IPS-18a (cell line): Measurements from ENCODE around the gene SYTL4.

ENCODE experiments used
- H3K27ac ChIP-seq: one replicate; pipeline ENCODE4 v1.5.1; 2013; ENCODE audit warnings: low read length
- H3K27me3 ChIP-seq: one replicate; pipeline ENCODE4 v1.6.1; 2013; ENCODE audit warnings: mild to moderate bottlenecking, low read length; ENCODE audit not compliant: control insufficient read depth, insufficient read depth
- H3K36me3 ChIP-seq: one replicate; pipeline ENCODE4 v1.6.1; 2013; ENCODE audit warnings: low read depth, low read length; ENCODE audit not compliant: control insufficient read depth
- H3K4me1 ChIP-seq: one replicate; pipeline ENCODE4 v1.6.1; 2013; ENCODE audit warnings: low read depth, low read length; ENCODE audit not compliant: control insufficient read depth
- H3K4me3 ChIP-seq: one replicate; pipeline ENCODE4 v1.5.1; 2013; ENCODE audit warnings: low read length
- H3K9ac ChIP-seq: one replicate; pipeline ENCODE4 v1.6.1; 2013; ENCODE audit warnings: mild to moderate bottlenecking, low read length, moderate library complexity
- H3K9me3 ChIP-seq: one replicate; pipeline ENCODE4 v1.6.1; 2013; ENCODE audit warnings: low read depth, low read length; ENCODE audit not compliant: control insufficient read depth

SYTL4 gene

GRCh38 chrX:100662170-100662569 lies 69.8 kb downstream of the SYTL4 start:
- Histone ChIP-seq H3K27ac (no peak overlapping the region), H3K27me3 (no peaks in the 10 kb centered on the region), H3K4me1 (no peaks in the 10 kb centered on the region), H3K36me3 (no peaks in the 10 kb centered on the region), H3K9me3 (no peaks in the 10 kb centered on the region), H3K9ac (no peak overlapping the region), H3K4me3 (no peak overlapping the region)

- no peak overlapping the region for H3K4me3 ChIP-seq
- H3K36me3 ChIP-seq, result no peaks in the 10 kb centered on the region
- H3K4me1 ChIP-seq, result no peaks in the 10 kb centered on the region
- H3K9ac ChIP-seq, result no peak overlapping the region
- H3K27me3 ChIP-seq, result no peaks in the 10 kb centered on the region
- H3K9me3 ChIP-seq, result no peaks in the 10 kb centered on the region
- H3K27ac ChIP-seq, result no peak overlapping the region
Observed at GRCh38 chrX:100659431-100660137, 72.3 kb downstream of the SYTL4 start.

- Histone ChIP-seq H3K4me3 (no peak overlapping the region), H3K9ac (no peak overlapping the region), H3K27me3 (no peaks in the 10 kb centered on the region), H3K9me3 (no peaks in the 10 kb centered on the region), H3K36me3 (no peaks in the 10 kb centered on the region), H3K4me1 (peaks cover 3% of the 10 kb centered on the region), H3K27ac (no peak overlapping the region)
Observed at GRCh38 chrX:100658941-100659381, 73.0 kb downstream of the SYTL4 start.

- Histone ChIP-seq H3K27me3 (no peaks in the 10 kb centered on the region), H3K9ac (no peak overlapping the region), H3K36me3 (no peaks in the 10 kb centered on the region), H3K27ac (no peak overlapping the region), H3K4me3 (no peak overlapping the region), H3K4me1 (peaks cover 15% of the 10 kb centered on the region), H3K9me3 (no peaks in the 10 kb centered on the region)
Observed at GRCh38 chrX:100654261-100654660, 77.7 kb downstream of the SYTL4 start.

- Histone ChIP-seq H3K27ac (no peak overlapping the region), H3K9me3 (no peaks in the 10 kb centered on the region), H3K4me3 (no peak overlapping the region), H3K4me1 (peaks cover 29% of the 10 kb centered on the region), H3K9ac (no peak overlapping the region), H3K27me3 (no peaks in the 10 kb centered on the region), H3K36me3 (no peaks in the 10 kb centered on the region)
Observed at GRCh38 chrX:100652266-100652665, 79.7 kb downstream of the SYTL4 start.

GRCh38 chrX:100650841-100651240 lies 81.1 kb downstream of the SYTL4 start:
- Histone ChIP-seq H3K27ac (no peak overlapping the region), H3K27me3 (no peaks in the 10 kb centered on the region), H3K4me3 (no peak overlapping the region), H3K9me3 (no peaks in the 10 kb centered on the region), H3K9ac (no peak overlapping the region), H3K4me1 (peaks cover 35% of the 10 kb centered on the region), H3K36me3 (no peaks in the 10 kb centered on the region)

GRCh38 chrX:100649550-100650356 lies 82.2 kb downstream of the SYTL4 start:
- H3K9me3 ChIP-seq, result no peaks in the 10 kb centered on the region
- H3K4me1 ChIP-seq, result peaks cover 35% of the 10 kb centered on the region
- H3K4me3 ChIP-seq, result no peak overlapping the region
- no peaks in the 10 kb centered on the region for H3K27me3 ChIP-seq
- H3K9ac ChIP-seq, result no peak overlapping the region
- H3K27ac ChIP-seq, result no peak overlapping the region
- H3K36me3 ChIP-seq, result no peaks in the 10 kb centered on the region

GRCh38 chrX:100648458-100649417 lies 83.2 kb downstream of the SYTL4 start:
- Histone ChIP-seq H3K4me3 (no peak overlapping the region), H3K4me1 (peaks cover 31% of the 10 kb centered on the region), H3K36me3 (no peaks in the 10 kb centered on the region), H3K27ac (no peak overlapping the region), H3K9ac (no peak overlapping the region), H3K27me3 (no peaks in the 10 kb centered on the region), H3K9me3 (no peaks in the 10 kb centered on the region)

- peaks cover 31% of the 10 kb centered on the region for H3K4me1 ChIP-seq
- no peaks in the 10 kb centered on the region for H3K9me3 ChIP-seq
- H3K36me3 ChIP-seq, result no peaks in the 10 kb centered on the region
- no peak overlapping the region for H3K4me3 ChIP-seq
- H3K27ac ChIP-seq, result no peak overlapping the region
- H3K27me3 ChIP-seq, result no peaks in the 10 kb centered on the region
- no peak overlapping the region for H3K9ac ChIP-seq
Observed at GRCh38 chrX:100647739-100648138, 84.2 kb downstream of the SYTL4 start.

GRCh38 chrX:100647095-100647494 lies 84.8 kb downstream of the SYTL4 start:
- Histone ChIP-seq H3K9ac (no peak overlapping the region), H3K27me3 (no peaks in the 10 kb centered on the region), H3K36me3 (no peaks in the 10 kb centered on the region), H3K4me3 (no peak overlapping the region), H3K4me1 (peaks cover 31% of the 10 kb centered on the region), H3K27ac (no peak overlapping the region), H3K9me3 (no peaks in the 10 kb centered on the region)

- peaks cover 28% of the 10 kb centered on the region for H3K4me1 ChIP-seq
- no peaks in the 10 kb centered on the region for H3K36me3 ChIP-seq
- no peak overlapping the region for H3K9ac ChIP-seq
- no peak overlapping the region for H3K4me3 ChIP-seq
- no peaks in the 10 kb centered on the region for H3K27me3 ChIP-seq
- H3K27ac ChIP-seq, result no peak overlapping the region
- no peaks in the 10 kb centered on the region for H3K9me3 ChIP-seq
Observed at GRCh38 chrX:100645106-100645505, 86.8 kb downstream of the SYTL4 start.
